Measurements from ENCODE around the gene BTBD10. TPM values are rescaled to one million over a fixed set of nuclear protein-coding genes. Genes with fewer than 3 reads are reported as not detected.

The BTBD10 gene
- total RNA-seq, result 29.1 and 29.4 TPM in 2 replicates
- long read RNA-seq, transcript BTBD10-201 (9 exons, 2,504 nt), result major isoform, 98 of 248 reads
- long read RNA-seq, transcript BTBD10-208 (8 exons, 1,662 nt), result minor isoform, 77 of 248 reads
- long read RNA-seq, partial matches to known transcripts, result 41 of 248 reads
- long read RNA-seq, other reads (novel, unspliced or antisense), result 32 of 248 reads

DNA sequence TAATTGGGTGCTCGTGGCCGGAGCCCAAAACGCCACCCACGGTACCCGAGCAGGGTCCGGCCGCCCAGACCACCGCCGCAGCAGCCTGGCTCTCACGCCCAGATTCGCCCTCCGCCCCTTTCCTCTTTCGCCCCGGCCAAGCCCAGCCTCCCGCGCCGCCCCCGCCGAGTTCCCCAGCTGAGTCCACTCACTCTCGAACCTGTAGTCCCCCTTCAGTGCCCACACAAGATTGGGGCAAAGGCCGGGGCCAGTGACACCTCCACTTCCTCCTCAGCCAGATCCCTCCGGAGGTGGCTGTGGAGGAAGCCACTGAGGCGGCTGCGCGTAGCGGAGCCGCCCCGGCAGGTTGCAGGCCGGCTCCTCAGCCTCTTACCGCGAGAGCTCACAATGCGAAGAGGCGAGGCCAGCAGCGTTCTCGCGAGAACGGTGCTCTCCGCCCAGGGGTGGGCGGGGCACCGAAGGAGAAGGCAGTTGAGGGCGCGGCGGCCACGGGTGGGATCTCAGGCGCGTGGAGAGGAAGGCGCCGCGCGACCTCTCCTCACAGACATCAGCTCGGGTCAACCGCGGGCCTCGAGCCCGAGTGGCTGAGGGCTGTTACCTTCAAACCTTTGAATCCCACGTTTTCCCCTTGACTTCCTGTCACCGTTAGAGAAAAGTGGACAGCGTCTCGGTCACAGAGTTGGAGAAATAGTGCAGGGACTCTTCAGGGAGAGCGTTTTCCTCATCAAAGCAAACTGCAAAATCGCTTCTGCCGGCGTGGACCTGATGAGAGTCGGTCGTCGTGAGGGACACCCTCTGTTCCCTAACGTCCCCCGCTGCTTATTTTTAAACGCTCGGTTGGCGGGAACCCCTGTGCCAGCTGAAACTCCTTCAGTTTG lies at the start of gene BTBD10:
TSS of gene BTBD10 (minus strand) at position 322 of the 878 bp plus-strand sequence. CDS start 18,098 bp downstream, outside the sequence.
- Mint-ChIP-seq H3K36me3 (ENCODE audit: unreplicated experiment) (peaks cover 3% of the 10 kb centered on the region), H3K4me3 (ENCODE audit: unreplicated experiment) (peak within 1 kb of the TSS; percentile 99), H3K9me3 (ENCODE audit: unreplicated experiment) (no peaks in the 10 kb centered on the region), H3K27me3 (ENCODE audit: unreplicated experiment) (peaks cover 8% of the 10 kb centered on the region), H3K27ac (ENCODE audit: unreplicated experiment) (peak within 1 kb of the TSS; percentile 99), H3K4me1 (ENCODE audit: unreplicated experiment) (peaks cover 29% of the 10 kb centered on the region)
- TF ChIP-seq, protein P1, sequence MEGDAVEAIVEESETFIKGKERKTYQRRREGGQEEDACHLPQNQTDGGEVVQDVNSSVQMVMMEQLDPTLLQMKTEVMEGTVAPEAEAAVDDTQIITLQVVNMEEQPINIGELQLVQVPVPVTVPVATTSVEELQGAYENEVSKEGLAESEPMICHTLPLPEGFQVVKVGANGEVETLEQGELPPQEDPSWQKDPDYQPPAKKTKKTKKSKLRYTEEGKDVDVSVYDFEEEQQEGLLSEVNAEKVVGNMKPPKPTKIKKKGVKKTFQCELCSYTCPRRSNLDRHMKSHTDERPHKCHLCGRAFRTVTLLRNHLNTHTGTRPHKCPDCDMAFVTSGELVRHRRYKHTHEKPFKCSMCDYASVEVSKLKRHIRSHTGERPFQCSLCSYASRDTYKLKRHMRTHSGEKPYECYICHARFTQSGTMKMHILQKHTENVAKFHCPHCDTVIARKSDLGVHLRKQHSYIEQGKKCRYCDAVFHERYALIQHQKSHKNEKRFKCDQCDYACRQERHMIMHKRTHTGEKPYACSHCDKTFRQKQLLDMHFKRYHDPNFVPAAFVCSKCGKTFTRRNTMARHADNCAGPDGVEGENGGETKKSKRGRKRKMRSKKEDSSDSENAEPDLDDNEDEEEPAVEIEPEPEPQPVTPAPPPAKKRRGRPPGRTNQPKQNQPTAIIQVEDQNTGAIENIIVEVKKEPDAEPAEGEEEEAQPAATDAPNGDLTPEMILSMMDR (IDR thresholded peaks at IDR 0.05), result no peak
- peak; percentile 97 for DNase-seq (ENCODE audit: extremely low spot score, unreplicated experiment)

DNA sequence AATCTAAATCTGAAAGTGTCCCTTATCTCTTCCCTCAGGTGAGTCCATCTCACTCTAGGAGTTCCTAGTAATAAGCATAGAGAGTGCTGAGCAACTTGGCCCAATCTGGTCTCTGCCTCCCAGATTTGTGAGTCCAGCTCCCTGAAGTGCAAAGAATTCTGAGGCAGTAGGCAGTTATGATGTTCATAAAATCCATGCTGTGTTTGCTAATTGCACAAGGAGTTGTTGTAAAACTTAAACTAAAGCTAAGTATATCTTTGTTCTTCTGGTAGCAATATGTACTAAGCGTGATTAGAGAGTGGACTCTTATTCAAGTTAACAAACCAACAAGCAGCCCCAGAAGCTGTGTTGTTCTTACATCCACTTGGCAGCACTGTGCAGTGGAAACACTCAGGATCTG lies 40.4 kb upstream of the BTBD10 start:
- no peak for DNase-seq (ENCODE audit: extremely low spot score, unreplicated experiment)
- Mint-ChIP-seq H3K27me3 (ENCODE audit: unreplicated experiment) (peaks cover 38% of the 10 kb centered on the region), H3K36me3 (ENCODE audit: unreplicated experiment) (no peaks in the 10 kb centered on the region), H3K9me3 (ENCODE audit: unreplicated experiment) (no peaks in the 10 kb centered on the region), H3K4me1 (ENCODE audit: unreplicated experiment) (no peaks in the 10 kb centered on the region), H3K4me3 (ENCODE audit: unreplicated experiment) (no peak overlapping the region), H3K27ac (ENCODE audit: unreplicated experiment) (no peak overlapping the region)
- TF ChIP-seq, protein P1 (IDR thresholded peaks at IDR 0.05), result no peak

DNA sequence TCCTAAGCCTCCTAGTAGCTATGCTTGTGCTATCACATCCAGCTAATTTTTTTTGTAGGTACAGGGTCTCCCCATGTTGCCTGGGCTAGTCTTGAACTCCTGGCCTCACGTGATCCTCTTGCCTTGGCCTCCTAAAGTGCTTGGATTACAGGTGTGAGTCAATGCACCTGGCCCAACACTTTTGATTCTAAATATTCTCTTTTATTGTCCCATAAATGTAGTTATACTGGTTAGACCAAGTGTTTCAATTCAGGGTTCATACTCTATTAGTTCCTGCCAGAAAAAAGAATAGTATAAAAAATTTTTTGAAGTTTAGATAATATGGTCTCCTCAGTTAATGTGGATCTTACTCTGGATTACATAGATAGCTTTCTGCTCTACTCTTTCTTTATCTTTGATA lies 39.5 kb upstream of the BTBD10 start:
- Mint-ChIP-seq H3K27ac (ENCODE audit: unreplicated experiment) (no peak overlapping the region), H3K27me3 (ENCODE audit: unreplicated experiment) (peaks cover 42% of the 10 kb centered on the region), H3K9me3 (ENCODE audit: unreplicated experiment) (no peaks in the 10 kb centered on the region), H3K4me3 (ENCODE audit: unreplicated experiment) (no peak overlapping the region), H3K4me1 (ENCODE audit: unreplicated experiment) (no peaks in the 10 kb centered on the region), H3K36me3 (ENCODE audit: unreplicated experiment) (no peaks in the 10 kb centered on the region)
- DNase-seq (ENCODE audit: extremely low spot score, unreplicated experiment), result no peak
- TF ChIP-seq, protein P1 (IDR thresholded peaks at IDR 0.05), result no peak

DNA sequence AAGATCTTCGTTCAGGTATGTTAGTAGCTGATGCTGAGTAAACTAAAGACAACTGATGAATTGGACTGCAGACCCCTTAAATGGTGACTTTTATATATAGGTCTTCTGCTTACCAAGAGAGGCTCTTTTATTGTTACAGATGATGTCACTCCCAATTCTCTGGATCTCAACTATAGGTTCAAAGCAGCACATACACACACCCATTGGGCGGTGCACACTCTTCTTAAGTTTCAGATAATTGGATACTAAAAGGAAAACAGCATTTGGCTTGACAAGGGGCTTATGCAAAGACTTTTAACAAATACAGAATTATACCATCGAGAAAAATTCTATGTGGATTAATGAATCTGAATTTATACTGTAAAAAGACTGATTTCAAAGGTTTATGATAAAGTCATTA lies 32.9 kb upstream of the BTBD10 start, which contains the start of gene PTH:
TSS of gene PTH (minus strand) at position 69 of the 400 bp plus-strand sequence. CDS start 3,142 bp downstream, outside the sequence.
- Mint-ChIP-seq H3K36me3 (ENCODE audit: unreplicated experiment) (no peaks in the 10 kb centered on the region), H3K9me3 (ENCODE audit: unreplicated experiment) (no peaks in the 10 kb centered on the region), H3K27me3 (ENCODE audit: unreplicated experiment) (peaks cover 56% of the 10 kb centered on the region), H3K27ac (ENCODE audit: unreplicated experiment) (no peak within 1 kb of the TSS), H3K4me3 (ENCODE audit: unreplicated experiment) (no peak within 1 kb of the TSS), H3K4me1 (ENCODE audit: unreplicated experiment) (no peaks in the 10 kb centered on the region)
- DNase-seq (ENCODE audit: extremely low spot score, unreplicated experiment), result no peak
- TF ChIP-seq, protein P1 (IDR thresholded peaks at IDR 0.05), result no peak

DNA sequence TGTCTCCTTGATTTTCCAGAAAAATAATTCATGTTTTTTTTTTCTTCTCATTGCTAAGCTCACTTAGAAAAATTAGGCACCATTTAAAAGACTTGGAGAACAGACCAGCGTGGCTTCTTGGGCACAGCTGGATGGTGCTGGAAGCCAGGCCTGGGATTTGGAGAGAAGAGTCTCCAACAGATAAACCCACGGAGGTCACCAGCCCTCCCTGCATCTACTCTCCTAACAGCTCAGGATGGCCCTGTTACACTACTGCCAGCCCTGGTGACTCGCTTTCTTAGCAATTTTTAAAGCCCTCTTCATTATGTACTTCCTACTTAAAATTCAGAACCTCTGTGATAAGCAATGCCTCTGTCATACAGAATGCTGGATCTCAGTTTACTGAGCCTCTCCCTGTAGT lies 31.0 kb upstream of the BTBD10 start:
- H3K27ac Mint-ChIP-seq (ENCODE audit: unreplicated experiment), result no peak overlapping the region
- H3K4me1 Mint-ChIP-seq (ENCODE audit: unreplicated experiment), result no peaks in the 10 kb centered on the region
- peaks cover 53% of the 10 kb centered on the region for H3K27me3 Mint-ChIP-seq (ENCODE audit: unreplicated experiment)
- H3K36me3 Mint-ChIP-seq (ENCODE audit: unreplicated experiment), result no peaks in the 10 kb centered on the region
- no peak overlapping the region for H3K4me3 Mint-ChIP-seq (ENCODE audit: unreplicated experiment)
- TF ChIP-seq, protein P1 (IDR thresholded peaks at IDR 0.05), result no peak
- DNase-seq (ENCODE audit: extremely low spot score, unreplicated experiment), result no peak
- H3K9me3 Mint-ChIP-seq (ENCODE audit: unreplicated experiment), result no peaks in the 10 kb centered on the region
